Measurements from ENCODE around the gene MRPL9.

DNA sequence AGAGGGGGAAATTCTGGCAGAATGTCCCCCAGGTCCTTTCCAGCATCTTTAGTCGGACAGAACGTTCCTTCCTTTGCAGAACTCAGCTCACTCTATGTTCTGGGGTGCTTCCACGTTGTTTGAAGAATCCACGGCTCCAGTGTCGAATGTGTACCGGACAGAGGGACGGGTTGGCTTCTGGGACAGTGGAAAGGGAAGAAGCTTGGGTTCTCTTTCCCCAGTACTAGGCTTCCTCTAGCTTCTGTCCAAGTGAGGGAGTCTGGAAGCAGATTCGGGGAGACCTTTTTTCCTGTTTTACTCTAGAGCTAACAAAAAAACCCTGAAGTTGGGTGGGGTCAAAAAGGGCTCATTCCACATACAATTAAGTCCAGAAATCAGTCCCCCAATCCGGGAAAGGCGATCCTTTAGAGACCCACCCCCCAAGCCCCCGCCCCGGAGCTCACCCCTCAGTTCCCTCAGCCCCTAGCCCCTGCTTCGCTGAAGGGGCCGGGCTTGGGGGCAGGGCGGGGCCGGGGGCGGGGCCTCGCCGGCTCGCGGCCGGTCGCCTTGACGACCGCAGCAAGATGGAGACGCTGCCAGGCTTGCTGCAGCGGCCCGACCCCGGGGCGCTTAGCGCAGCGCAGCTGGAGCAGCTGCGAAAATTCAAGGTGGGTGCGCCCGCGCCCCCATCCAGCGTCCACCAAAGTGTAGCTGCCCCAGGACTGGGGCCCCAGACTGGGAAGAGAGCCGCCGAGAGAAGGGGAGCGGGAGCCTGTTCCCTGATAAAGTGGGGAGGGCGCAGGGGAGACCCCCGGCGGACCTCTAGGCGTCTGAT lies 42.1 kb downstream of the MRPL9 start, which contains the start of gene RIIAD1:
- TF ChIP-seq RAD21 (IDR thresholded peaks at IDR 0.05; ENCODE audit: insufficient read depth, low read depth, low read length) (no peak), CEBPB (IDR thresholded peaks at IDR 0.05; ENCODE audit: borderline replicate concordance in 1 of 2, low read depth in 2 of 2, low read length in 2 of 2) (no peak), NR2C2 (IDR thresholded peaks at IDR 0.05; ENCODE audit: borderline replicate concordance, control insufficient read depth, insufficient read length, low read depth) (no peak), NR2C1 (IDR thresholded peaks at IDR 0.05) (no peak)
- TF ChIP-seq, protein P1, sequence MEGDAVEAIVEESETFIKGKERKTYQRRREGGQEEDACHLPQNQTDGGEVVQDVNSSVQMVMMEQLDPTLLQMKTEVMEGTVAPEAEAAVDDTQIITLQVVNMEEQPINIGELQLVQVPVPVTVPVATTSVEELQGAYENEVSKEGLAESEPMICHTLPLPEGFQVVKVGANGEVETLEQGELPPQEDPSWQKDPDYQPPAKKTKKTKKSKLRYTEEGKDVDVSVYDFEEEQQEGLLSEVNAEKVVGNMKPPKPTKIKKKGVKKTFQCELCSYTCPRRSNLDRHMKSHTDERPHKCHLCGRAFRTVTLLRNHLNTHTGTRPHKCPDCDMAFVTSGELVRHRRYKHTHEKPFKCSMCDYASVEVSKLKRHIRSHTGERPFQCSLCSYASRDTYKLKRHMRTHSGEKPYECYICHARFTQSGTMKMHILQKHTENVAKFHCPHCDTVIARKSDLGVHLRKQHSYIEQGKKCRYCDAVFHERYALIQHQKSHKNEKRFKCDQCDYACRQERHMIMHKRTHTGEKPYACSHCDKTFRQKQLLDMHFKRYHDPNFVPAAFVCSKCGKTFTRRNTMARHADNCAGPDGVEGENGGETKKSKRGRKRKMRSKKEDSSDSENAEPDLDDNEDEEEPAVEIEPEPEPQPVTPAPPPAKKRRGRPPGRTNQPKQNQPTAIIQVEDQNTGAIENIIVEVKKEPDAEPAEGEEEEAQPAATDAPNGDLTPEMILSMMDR (IDR thresholded peaks at IDR 0.05 in 2 of 3, conservative IDR thresholded peaks at IDR 0.05 in 1 of 3; ENCODE audit: control insufficient read depth in 2 of 3, extremely low read depth in 1 of 3, insufficient read depth in 1 of 3, low read depth in 3 of 3, low read length in 3 of 3), result no peak

Measured in GM12878 (cell line).